PC-9 (cell line): ENCODE results near the gene LRMDA.

Source experiments
- EZH2 ChIP-seq: fragments of 200-600 bp; sonication (generic); IDR thresholded peaks from 2 replicates; pipeline ENCODE4 v1.8.0; 2017; ENCODE audit warnings: antibody characterized with exemption, low read depth
- TF ChIP-seq, protein P1 (sequence below): fragments of 200-600 bp; sonication (generic); conservative IDR thresholded peaks from 2 replicates; pipeline ENCODE4 v1.6.1; 2017; ENCODE audit warnings: mixed run types, antibody characterized with exemption, mild to moderate bottlenecking, moderate library complexity

DNA sequence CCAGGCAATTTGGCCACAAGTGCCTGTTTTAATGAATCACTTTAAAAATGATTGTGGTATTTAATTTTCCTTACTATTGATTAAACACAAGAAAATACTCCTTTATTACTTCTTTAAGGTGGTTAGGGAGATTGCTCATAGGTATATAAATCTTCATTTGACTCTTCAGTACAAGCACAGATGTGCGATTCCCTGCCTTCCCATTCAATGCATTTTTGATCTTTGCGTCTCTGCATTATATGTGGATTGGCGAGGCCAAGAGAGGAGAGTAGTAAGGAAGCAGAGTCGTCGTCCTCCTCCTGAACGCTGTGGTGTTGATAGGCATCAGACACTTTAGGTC is 683.7 kb downstream of the LRMDA start:
- TF ChIP-seq, protein P1, sequence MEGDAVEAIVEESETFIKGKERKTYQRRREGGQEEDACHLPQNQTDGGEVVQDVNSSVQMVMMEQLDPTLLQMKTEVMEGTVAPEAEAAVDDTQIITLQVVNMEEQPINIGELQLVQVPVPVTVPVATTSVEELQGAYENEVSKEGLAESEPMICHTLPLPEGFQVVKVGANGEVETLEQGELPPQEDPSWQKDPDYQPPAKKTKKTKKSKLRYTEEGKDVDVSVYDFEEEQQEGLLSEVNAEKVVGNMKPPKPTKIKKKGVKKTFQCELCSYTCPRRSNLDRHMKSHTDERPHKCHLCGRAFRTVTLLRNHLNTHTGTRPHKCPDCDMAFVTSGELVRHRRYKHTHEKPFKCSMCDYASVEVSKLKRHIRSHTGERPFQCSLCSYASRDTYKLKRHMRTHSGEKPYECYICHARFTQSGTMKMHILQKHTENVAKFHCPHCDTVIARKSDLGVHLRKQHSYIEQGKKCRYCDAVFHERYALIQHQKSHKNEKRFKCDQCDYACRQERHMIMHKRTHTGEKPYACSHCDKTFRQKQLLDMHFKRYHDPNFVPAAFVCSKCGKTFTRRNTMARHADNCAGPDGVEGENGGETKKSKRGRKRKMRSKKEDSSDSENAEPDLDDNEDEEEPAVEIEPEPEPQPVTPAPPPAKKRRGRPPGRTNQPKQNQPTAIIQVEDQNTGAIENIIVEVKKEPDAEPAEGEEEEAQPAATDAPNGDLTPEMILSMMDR, result no peak
- no peak for TF ChIP-seq EZH2
